PFSK-1 (cell line): Measurements from ENCODE around the gene VPS41.

Experiments used
- FOXP2 ChIP-seq: optimal IDR thresholded peaks from 2 replicates; pipeline ENCODE3; 2011; ENCODE audit warnings: borderline replicate concordance, control low read depth, inconsistent platforms; ENCODE audit not compliant: insufficient read depth; ENCODE audit errors: extremely low read length, extremely low read depth
- POLR2AphosphoS5 ChIP-seq: IDR thresholded peaks from 2 replicates; pipeline ENCODE4 v1.6.1; 2012; ENCODE audit warnings: low read depth, mild to moderate bottlenecking, control low read depth, low read length, moderate library complexity
- REST ChIP-seq, 2 experiments: IDR thresholded peaks; 2 replicates each; pipeline versions ENCODE4 v1.6.1 to v1.8.0; 2011 to 2012; ENCODE audit warnings: low read depth in 2 of 2, low read length in 2 of 2, control low read depth in 1 of 2, inconsistent platforms in 1 of 2, mild to moderate bottlenecking in 1 of 2, moderate library complexity in 1 of 2; ENCODE audit not compliant: insufficient read depth in 1 of 2
- TAF1 ChIP-seq: IDR thresholded peaks from 2 replicates; pipeline ENCODE4 v1.6.1; 2012; ENCODE audit warnings: low read length, control low read depth, borderline replicate concordance; ENCODE audit not compliant: insufficient read depth

- TF ChIP-seq REST (IDR thresholded peaks at IDR 0.05; ENCODE audit: insufficient read depth in 1 of 2, low read depth in 2 of 2, low read length in 2 of 2) (no peak), TAF1 (no peak), FOXP2 (no peak), POLR2AphosphoS5 (no peak)
Measured at GRCh38 chr7:38756521-38756920, 152.5 kb downstream of the VPS41 start.
